ENCODE measurements around the gene CCDC27.
"Not testable (repeated sequence)": the region's sequence is repeated elsewhere in the genome, so short reads cannot be mapped to it uniquely, and the experiment has no call there.

The CCDC27 gene

DNA sequence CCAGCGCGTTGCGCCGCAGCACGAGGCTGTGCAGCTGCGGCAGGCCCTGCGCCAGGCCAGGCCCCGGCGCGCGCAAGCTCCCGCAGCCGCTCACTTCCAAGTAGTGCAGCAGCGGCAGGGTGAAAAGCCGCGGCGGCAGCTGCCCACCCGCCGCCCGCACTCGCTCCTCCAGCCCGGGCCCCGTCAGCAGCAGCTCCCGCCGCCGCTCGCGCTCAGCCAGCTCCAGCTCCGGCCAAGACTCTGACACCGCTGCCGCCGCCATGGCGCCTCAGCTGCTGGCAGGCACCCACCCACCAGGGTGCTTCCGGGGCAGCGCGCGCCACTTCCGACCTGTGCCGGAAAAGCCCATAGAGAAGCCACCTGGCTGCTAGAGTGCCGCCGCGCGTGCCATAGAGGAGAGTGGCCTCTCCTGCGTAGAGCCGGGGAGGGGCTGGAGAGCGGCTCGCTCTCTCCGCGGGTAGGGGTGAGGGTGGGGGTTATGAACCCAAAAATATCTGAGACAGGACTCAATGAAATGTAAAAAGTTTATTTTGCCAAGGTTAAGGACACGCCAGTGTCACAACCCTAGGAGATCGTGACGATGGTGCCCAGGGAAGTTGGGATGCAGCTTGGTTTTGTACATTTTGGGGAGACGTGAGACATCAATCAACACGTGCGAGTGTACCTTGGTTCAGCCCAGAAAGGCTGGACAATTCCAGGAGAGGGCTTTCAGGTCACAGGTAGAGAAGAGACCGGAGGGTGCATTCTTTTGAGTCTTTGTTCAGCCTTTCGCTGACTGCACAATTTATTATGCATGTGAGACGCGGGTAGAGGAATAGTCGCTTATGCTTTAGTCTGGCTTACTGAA, 44.2 kb downstream of the CCDC27 start, which contains the start of gene LRRC47:
LRRC47 (minus strand) TSS at position 284 of the 847 bp plus-strand sequence; CDS start at position 262, 22 bp downstream.
- peak; percentile 83 to 95 for DNase-seq (ENCODE audit: low read depth in 1 of 2, low spot score in 1 of 2)
- H3K27me3 ChIP-seq (ENCODE audit: insufficient read depth, poor library complexity, severe bottlenecking): no peaks in the 10 kb centered on the region
- TF ChIP-seq GABPA (IDR thresholded peaks at IDR 0.05; ENCODE audit: low read depth) (peak; percentile 95), SPI1 (IDR thresholded peaks at IDR 0.05; ENCODE audit: borderline replicate concordance, low read depth) (no peak; the same call in 1 of the 2 replicates), POLR2AphosphoS5 (IDR thresholded peaks at IDR 0.05; ENCODE audit: low read depth) (peak; percentile 80)
- TF ChIP-seq, protein P1, sequence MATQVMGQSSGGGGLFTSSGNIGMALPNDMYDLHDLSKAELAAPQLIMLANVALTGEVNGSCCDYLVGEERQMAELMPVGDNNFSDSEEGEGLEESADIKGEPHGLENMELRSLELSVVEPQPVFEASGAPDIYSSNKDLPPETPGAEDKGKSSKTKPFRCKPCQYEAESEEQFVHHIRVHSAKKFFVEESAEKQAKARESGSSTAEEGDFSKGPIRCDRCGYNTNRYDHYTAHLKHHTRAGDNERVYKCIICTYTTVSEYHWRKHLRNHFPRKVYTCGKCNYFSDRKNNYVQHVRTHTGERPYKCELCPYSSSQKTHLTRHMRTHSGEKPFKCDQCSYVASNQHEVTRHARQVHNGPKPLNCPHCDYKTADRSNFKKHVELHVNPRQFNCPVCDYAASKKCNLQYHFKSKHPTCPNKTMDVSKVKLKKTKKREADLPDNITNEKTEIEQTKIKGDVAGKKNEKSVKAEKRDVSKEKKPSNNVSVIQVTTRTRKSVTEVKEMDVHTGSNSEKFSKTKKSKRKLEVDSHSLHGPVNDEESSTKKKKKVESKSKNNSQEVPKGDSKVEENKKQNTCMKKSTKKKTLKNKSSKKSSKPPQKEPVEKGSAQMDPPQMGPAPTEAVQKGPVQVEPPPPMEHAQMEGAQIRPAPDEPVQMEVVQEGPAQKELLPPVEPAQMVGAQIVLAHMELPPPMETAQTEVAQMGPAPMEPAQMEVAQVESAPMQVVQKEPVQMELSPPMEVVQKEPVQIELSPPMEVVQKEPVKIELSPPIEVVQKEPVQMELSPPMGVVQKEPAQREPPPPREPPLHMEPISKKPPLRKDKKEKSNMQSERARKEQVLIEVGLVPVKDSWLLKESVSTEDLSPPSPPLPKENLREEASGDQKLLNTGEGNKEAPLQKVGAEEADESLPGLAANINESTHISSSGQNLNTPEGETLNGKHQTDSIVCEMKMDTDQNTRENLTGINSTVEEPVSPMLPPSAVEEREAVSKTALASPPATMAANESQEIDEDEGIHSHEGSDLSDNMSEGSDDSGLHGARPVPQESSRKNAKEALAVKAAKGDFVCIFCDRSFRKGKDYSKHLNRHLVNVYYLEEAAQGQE (IDR thresholded peaks at IDR 0.05; ENCODE audit: insufficient replicate concordance, low read depth): peak; percentile 33
- peak within 1 kb of the TSS; percentile 98 for H3K4me3 ChIP-seq (replicated peaks; ENCODE audit: insufficient read depth, low read length)
- H3K27ac ChIP-seq (replicated peaks): peak within 1 kb of the TSS; percentile 76

DNA sequence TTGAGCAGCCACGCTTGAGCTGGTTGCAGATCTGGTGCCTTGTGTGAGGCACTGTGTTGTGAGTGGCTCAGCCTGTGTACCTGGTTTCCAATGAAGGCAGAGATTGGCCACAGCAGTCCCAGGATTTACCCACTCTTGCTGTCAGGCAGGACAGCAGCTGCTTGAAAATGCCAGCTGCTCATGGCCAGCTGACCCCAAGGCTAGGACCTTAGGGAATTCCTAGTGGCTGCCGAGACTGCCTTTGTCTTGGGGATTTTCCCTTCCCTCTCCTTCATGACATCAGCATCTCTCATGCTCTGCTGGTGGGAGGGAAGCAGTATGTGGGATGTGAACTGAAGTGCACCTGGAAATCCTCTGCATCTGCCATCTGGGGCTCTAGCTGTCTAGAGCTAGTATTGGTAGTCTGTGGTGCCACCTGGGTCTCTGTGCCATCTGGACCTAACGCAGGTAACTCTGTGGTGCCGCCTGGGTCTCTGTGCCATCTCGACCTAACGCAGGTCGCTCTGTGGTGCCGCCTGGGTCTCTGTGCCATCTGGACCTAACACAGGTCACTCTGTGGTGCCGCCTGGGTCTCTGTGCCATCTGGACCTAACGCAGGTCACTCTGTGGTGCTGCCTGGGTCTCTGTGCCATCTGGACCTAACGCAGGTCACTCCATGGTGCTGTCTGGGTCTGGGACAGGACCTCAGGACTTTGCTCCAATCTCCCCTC, 47.9 kb downstream of the CCDC27 start:
- TF ChIP-seq SPI1 (IDR thresholded peaks at IDR 0.05; ENCODE audit: borderline replicate concordance, low read depth) (no peak), GABPA (IDR thresholded peaks at IDR 0.05; ENCODE audit: low read depth) (no peak), POLR2AphosphoS5 (IDR thresholded peaks at IDR 0.05; ENCODE audit: low read depth) (no peak)
- TF ChIP-seq, protein P2, sequence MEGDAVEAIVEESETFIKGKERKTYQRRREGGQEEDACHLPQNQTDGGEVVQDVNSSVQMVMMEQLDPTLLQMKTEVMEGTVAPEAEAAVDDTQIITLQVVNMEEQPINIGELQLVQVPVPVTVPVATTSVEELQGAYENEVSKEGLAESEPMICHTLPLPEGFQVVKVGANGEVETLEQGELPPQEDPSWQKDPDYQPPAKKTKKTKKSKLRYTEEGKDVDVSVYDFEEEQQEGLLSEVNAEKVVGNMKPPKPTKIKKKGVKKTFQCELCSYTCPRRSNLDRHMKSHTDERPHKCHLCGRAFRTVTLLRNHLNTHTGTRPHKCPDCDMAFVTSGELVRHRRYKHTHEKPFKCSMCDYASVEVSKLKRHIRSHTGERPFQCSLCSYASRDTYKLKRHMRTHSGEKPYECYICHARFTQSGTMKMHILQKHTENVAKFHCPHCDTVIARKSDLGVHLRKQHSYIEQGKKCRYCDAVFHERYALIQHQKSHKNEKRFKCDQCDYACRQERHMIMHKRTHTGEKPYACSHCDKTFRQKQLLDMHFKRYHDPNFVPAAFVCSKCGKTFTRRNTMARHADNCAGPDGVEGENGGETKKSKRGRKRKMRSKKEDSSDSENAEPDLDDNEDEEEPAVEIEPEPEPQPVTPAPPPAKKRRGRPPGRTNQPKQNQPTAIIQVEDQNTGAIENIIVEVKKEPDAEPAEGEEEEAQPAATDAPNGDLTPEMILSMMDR (IDR thresholded peaks at IDR 0.05; ENCODE audit: insufficient read depth, low read length): no peak
- TF ChIP-seq, protein P1 (IDR thresholded peaks at IDR 0.05; ENCODE audit: insufficient replicate concordance, low read depth): no peak
- no peak overlapping the region for H3K4me3 ChIP-seq (replicated peaks; ENCODE audit: insufficient read depth, low read length)
- H3K27ac ChIP-seq (replicated peaks): no peak overlapping the region
- no peaks in the 10 kb centered on the region for H3K27me3 ChIP-seq (ENCODE audit: insufficient read depth, poor library complexity, severe bottlenecking)
- DNase-seq (ENCODE audit: low read depth in 1 of 2, low spot score in 1 of 2): no peak

DNA sequence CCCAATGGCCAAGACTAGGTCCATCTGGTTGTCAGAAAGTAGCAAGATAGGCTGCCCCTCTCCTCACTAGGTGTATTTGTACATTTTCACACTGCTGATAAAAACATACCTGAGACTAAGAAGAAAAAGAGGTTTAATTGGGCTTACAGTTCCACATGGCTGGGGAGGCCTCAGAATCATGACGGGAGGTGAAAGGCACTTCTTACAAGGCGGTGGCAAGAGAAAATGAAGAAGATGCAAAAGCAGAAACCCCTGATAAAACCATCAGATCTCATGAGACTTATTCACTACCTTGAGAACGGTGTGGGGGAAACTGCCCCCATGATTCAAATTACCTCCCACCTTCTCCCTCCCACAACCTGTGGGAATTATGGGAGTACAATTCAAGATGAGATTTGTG, 48.5 kb downstream of the CCDC27 start:
- not testable (repeated sequence) for H3K27ac ChIP-seq (replicated peaks); DNase-seq (ENCODE audit: low read depth in 1 of 2, low spot score in 1 of 2); H3K4me3 ChIP-seq (replicated peaks; ENCODE audit: insufficient read depth, low read length); H3K27me3 ChIP-seq (ENCODE audit: insufficient read depth, poor library complexity, severe bottlenecking)

DNA sequence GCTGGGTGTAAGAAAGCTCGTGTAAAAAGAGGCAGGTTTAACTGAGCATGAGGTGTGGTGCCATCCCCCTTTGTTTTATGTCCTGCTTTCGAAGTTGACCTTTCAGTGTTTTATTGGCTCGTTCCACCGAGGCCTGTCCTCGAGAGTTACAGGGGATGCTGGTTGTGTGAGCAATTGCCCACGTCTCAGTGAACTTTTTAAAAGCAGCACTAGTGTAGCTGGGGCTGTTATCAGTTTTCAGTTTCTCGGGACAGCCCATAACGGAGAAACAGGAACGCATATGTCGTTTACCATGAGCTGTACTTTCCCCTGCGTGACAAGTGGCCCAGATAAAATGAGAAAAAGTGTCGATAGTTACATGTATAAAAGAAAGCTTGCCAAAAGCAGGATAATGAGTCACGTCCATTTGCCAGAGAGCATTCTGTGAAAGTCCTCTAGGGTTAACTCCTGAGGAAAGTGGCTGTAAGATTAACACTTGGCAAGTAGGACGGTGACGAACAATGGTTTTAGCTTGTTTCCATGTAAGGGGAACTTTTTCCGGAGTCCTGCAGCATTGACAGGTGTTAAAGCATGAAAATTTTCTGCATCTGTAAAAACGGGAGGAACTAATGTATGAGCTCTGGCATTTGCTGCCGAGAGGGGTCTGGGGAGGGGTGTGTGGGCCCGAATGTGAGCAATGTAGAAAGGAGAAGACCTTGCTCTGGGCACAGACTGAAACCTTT, 51.8 kb downstream of the CCDC27 start:
- TF ChIP-seq, protein P2 (IDR thresholded peaks at IDR 0.05; ENCODE audit: insufficient read depth, low read length): no peak
- no peak for TF ChIP-seq POLR2AphosphoS5 (IDR thresholded peaks at IDR 0.05; ENCODE audit: low read depth)
- no peak overlapping the region for H3K27ac ChIP-seq (replicated peaks)
- H3K27me3 ChIP-seq (ENCODE audit: insufficient read depth, poor library complexity, severe bottlenecking): no peaks in the 10 kb centered on the region
- no peak for DNase-seq (ENCODE audit: low read depth in 1 of 2, low spot score in 1 of 2)
- no peak overlapping the region for H3K4me3 ChIP-seq (replicated peaks; ENCODE audit: insufficient read depth, low read length)

DNA sequence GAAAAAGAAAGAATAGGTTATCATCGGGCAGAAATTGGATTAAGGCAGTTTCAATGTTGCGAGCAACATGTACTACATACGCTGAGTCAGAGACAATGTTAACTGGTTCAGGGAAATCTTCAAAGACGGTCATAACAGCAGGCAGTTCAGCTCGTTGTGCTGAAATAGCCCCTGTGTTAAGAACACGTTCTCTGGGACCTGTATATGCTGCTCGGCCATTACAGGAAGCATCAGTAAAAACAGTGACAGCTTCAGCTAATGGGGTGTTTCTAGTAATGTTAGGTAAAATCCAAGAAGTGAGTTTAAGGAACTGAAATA, 52.3 kb downstream of the CCDC27 start:
- H3K4me3 ChIP-seq (replicated peaks; ENCODE audit: insufficient read depth, low read length); DNase-seq (ENCODE audit: low read depth in 1 of 2, low spot score in 1 of 2); H3K27me3 ChIP-seq (ENCODE audit: insufficient read depth, poor library complexity, severe bottlenecking); H3K27ac ChIP-seq (replicated peaks): not testable (repeated sequence)

Measured in HL-60 (cell line).